Activated T-helper 1 cell treated with anti-CD3 and anti-CD28 coated beads, Interleukin-12 subunit alpha, Interleukin-12 subunit beta, Interleukin-2, Interleukin-4 antibody, amounts not matched to agents 30 ng/mL and 10 ng/mL and 1 ng/mL, durations not matched to agents 14 hours and 24 hours and 36 hours (primary cell): ENCODE data around the gene IL1R2. TPM values are rescaled to one million over a fixed set of nuclear protein-coding genes. Genes with fewer than 3 reads are reported as not detected.

Experiments
- DNase-seq: peaks from one replicate; pipeline ENCODE4 v3.0.0; 2021; ENCODE audit warnings: low spot score
- H3K27ac Mint-ChIP-seq: one replicate; pipeline ENCODE4 v1.8.0; 2021; ENCODE audit warnings: mild to moderate bottlenecking, mixed read lengths
- H3K27me3 Mint-ChIP-seq: one replicate; pipeline ENCODE4 v1.8.0; 2022; ENCODE audit warnings: mild to moderate bottlenecking, moderate library complexity, mixed read lengths; ENCODE audit not compliant: insufficient read depth
- H3K36me3 Mint-ChIP-seq: one replicate; pipeline ENCODE4 v1.8.0; 2021; ENCODE audit warnings: low read depth, mixed read lengths
- H3K4me1 Mint-ChIP-seq: one replicate; pipeline ENCODE4 v1.8.0; 2021; ENCODE audit warnings: low read depth, mixed read lengths
- H3K4me3 Mint-ChIP-seq: one replicate; pipeline ENCODE4 v1.8.0; 2021; ENCODE audit warnings: mild to moderate bottlenecking, moderate library complexity, mixed read lengths
- H3K9me3 Mint-ChIP-seq: one replicate; pipeline ENCODE4 v1.8.0; 2021; ENCODE audit warnings: mixed read lengths
- intact Hi-C: fragments of 100-400 bp; cut with micrococcal nuclease; formaldehyde crosslinking; loops from one replicate; pipeline ENCODE4 v1.15.1; 2024
- total RNA-seq: library from RNA; stranded (reverse); gene quantifications from 2 replicates; pipeline ENCODE4 v1.2.3, GENCODE V29; 2022

Gene IL1R2, protein sequence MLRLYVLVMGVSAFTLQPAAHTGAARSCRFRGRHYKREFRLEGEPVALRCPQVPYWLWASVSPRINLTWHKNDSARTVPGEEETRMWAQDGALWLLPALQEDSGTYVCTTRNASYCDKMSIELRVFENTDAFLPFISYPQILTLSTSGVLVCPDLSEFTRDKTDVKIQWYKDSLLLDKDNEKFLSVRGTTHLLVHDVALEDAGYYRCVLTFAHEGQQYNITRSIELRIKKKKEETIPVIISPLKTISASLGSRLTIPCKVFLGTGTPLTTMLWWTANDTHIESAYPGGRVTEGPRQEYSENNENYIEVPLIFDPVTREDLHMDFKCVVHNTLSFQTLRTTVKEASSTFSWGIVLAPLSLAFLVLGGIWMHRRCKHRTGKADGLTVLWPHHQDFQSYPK
- 1.1 and 1.3 TPM in 2 replicates for total RNA-seq

DNA sequence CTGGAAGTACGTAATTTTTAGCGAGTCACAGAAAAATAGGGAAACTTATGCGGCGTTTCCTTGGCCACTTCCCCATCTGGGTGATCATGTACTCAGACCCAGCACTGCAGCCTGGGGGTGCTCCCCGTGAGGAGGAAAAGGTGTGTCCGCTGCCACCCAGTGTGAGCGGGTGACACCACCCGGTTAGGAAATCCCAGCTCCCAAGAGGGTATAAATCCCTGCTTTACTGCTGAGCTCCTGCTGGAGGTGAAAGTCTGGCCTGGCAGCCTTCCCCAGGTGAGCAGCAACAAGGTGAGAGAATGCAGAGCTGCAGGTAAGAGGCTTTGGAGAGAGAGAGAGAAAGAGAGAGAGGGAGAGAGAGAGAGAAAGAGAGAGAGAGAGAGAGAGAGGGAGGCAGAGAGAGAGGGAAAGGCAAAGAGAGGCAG, at the start of gene IL1R2:
TSS of gene IL1R2 (plus strand) at position 240 of the 425 bp plus-strand sequence. CDS start 16,616 bp downstream, outside the sequence.
- no peaks in the 10 kb centered on the region for H3K36me3 Mint-ChIP-seq
- H3K27me3 Mint-ChIP-seq, result peaks cover 27% of the 10 kb centered on the region
- no peaks in the 10 kb centered on the region for H3K9me3 Mint-ChIP-seq
- intact Hi-C loops, result loop anchor here (10.0 kb wide), 1 partner anchor 647 kb away; no protein-coding TSS in a partner anchor
- no peak for DNase-seq
- H3K4me3 Mint-ChIP-seq, result no peak within 1 kb of the TSS
- no peak within 1 kb of the TSS for H3K27ac Mint-ChIP-seq
- H3K4me1 Mint-ChIP-seq, result peaks cover 7% of the 10 kb centered on the region

DNA sequence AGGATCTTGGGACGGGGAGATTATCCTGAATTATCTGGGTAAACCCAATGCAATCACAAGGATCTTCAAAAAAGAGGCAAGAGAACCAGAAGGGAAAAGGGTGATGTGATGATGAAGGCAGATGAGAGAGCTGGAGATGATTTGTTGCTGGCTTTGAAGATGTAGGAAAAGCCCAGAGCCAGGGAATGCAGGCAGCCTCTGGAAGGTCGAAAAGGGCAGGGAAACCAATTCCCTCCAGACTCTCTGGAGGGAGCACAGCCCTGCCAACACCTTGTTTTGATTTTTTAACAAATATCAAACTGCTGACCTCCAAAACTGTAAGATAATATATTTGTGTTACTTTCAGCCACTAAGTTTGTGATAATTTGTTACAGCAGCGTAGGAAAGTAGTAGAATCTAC, 48.9 kb upstream of the IL1R2 start:
- no peak overlapping the region for H3K4me3 Mint-ChIP-seq

DNA sequence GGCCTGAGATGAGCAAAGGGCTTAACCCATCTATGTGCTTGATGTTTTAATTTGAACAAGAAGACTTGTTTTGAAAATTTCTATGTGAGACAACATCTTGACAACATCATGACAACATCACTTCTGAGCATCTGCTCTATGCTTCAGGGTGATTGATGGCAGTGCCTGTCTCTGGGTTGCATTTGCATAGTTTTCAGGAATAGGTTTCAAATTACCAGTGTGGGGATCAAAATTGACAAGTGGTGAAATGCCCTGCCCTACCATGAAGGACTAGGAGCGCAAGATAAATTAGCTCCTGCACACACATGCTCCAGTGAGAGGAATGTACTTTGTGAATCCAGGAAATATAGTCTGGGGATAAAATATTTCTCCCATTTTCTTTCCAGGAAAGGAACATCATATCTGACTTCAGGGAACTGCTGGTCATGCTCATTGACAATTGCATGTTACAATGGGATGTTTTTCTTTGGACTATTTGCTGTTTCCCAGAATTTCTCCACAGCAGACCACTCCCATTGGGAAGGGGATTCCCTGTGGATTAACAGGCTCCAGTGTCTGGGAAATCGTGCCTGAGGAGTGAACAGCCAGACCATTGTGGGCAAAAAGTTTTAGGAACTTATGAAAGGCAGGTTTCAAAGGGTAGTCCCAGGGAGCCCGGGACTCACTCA, 45.3 kb upstream of the IL1R2 start:
- peaks cover 5% of the 10 kb centered on the region for H3K27me3 Mint-ChIP-seq
- H3K4me3 Mint-ChIP-seq, result no peak overlapping the region
- H3K27ac Mint-ChIP-seq, result no peak overlapping the region
- no peak for DNase-seq
- peaks cover 11% of the 10 kb centered on the region for H3K9me3 Mint-ChIP-seq
- intact Hi-C loops, result loop anchor here (5.0 kb wide), 1 partner anchor 44 kb away; no protein-coding TSS in a partner anchor
- peaks cover 2% of the 10 kb centered on the region for H3K36me3 Mint-ChIP-seq
- peaks cover 5% of the 10 kb centered on the region for H3K4me1 Mint-ChIP-seq

More for the DNA sequence above, 48.9 kb upstream of the IL1R2 start:
- Mint-ChIP-seq H3K9me3 (peaks cover 11% of the 10 kb centered on the region), H3K4me1 (no peaks in the 10 kb centered on the region), H3K27me3 (peaks cover 18% of the 10 kb centered on the region), H3K27ac (no peak overlapping the region), H3K36me3 (peaks cover 1% of the 10 kb centered on the region)
- intact Hi-C loops, result no loop called here
- no peak for DNase-seq

DNA sequence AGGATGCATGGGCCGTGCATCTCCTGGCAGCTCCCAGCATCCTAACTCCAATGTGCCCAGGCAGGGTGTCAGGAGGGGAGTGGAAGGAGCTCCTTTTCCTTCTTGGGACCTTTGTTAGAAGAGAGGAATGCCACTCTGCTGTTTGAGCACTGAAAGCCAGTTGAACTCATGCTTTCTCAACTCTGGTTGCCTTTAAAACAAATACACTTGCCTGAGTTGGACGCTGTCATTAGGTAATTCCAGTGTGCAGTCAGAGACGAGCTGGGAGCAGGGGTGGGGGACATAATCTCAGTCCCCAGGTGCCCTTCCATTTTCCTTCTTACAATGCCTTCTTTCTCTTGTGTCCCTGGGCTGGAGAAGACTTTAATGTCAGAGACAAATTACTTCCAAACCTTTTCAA, 44.4 kb upstream of the IL1R2 start:
- DNase-seq, result no peak
- Mint-ChIP-seq H3K36me3 (peaks cover 2% of the 10 kb centered on the region), H3K4me1 (peaks cover 5% of the 10 kb centered on the region), H3K4me3 (no peak overlapping the region), H3K9me3 (peaks cover 16% of the 10 kb centered on the region), H3K27me3 (peaks cover 3% of the 10 kb centered on the region), H3K27ac (no peak overlapping the region)
- intact Hi-C loops, result loop anchor here (5.0 kb wide), 1 partner anchor 45 kb away; no protein-coding TSS in a partner anchor

DNA sequence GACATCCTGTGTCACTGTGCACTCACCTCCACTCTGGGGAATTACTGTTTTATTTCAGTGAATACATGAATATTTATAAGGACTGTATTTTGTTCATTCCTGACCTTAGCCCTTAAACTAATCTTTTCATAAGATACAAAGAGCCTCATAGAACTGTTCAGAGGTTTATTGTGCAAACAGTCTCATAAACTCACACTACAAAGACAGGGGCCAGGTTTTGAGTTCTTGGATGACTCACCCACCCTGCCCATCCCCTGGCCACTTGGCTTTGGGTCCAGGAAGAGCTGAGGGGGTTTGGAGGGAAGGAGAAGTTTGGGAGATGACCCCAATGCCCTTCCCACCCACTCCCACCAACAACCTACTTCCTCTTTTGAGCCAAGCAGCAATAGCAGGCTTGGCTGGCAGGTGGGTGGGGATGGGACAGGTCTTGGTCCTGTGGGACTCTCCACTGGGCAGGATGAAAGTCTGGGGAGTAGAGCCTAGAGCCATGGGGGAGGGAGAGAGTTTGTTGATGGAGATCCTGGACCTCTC, 43.1 kb upstream of the IL1R2 start:
- intact Hi-C loops, result loop anchor here (5.0 kb wide), 1 partner anchor 46 kb away; no protein-coding TSS in a partner anchor
- no peak overlapping the region for H3K27ac Mint-ChIP-seq
- no peak for DNase-seq
- H3K4me1 Mint-ChIP-seq, result peaks cover 5% of the 10 kb centered on the region
- no peak overlapping the region for H3K4me3 Mint-ChIP-seq
- peaks cover 3% of the 10 kb centered on the region for H3K27me3 Mint-ChIP-seq
- H3K9me3 Mint-ChIP-seq, result peaks cover 16% of the 10 kb centered on the region
- peaks cover 2% of the 10 kb centered on the region for H3K36me3 Mint-ChIP-seq

DNA sequence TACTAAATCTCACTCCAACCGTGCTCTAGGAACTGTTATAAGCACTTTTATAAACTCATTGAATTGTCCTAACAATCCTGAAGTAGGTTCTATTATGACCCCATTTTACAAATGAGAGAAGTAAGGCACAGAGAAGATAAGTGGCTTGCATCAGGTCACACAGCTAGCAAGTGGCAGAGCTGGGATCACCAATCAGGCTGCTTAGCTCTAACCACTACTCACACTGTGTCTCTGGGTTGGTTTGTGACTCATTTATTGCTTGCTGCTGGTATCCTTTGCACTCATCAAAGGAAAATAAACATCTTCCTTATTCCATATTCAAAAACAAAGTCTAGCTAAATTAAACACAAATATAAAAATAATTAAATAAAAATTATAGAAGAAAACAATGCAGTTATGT, 42.5 kb upstream of the IL1R2 start:
- H3K4me1 Mint-ChIP-seq, result peaks cover 5% of the 10 kb centered on the region
- H3K36me3 Mint-ChIP-seq, result peaks cover 2% of the 10 kb centered on the region

DNA sequence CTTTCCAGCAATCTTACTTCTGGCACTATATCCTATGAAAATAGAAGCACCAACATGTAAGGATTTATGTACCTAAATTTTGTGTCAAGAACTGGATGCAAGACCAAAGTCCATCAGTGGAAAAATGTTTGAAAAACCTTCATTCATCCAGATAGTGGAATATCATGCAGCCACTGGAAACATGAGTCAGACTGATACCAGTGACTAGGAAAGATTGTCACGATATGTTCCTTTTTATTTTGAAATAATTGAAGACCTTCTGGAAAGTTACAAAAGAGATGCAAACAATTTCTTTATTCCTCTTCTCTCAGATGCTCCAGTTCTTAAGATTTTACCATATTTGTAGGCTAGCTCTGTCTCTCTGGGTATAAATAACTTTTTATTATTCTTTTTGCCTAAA, 40.5 kb upstream of the IL1R2 start:
- H3K4me3 Mint-ChIP-seq, result no peak overlapping the region
- H3K4me1 Mint-ChIP-seq, result peaks cover 5% of the 10 kb centered on the region
- peaks cover 16% of the 10 kb centered on the region for H3K9me3 Mint-ChIP-seq
- H3K27me3 Mint-ChIP-seq, result peaks cover 3% of the 10 kb centered on the region
- no peak overlapping the region for H3K27ac Mint-ChIP-seq
- DNase-seq, result no peak
- intact Hi-C loops, result no loop called here
- H3K36me3 Mint-ChIP-seq, result peaks cover 2% of the 10 kb centered on the region

More for the DNA sequence above, 42.5 kb upstream of the IL1R2 start:
- no peak for DNase-seq
- H3K27ac Mint-ChIP-seq, result no peak overlapping the region
- peaks cover 16% of the 10 kb centered on the region for H3K9me3 Mint-ChIP-seq
- H3K4me3 Mint-ChIP-seq, result no peak overlapping the region
- peaks cover 3% of the 10 kb centered on the region for H3K27me3 Mint-ChIP-seq
- intact Hi-C loops, result loop anchor here (5.0 kb wide), 1 partner anchor 47 kb away; no protein-coding TSS in a partner anchor

DNA sequence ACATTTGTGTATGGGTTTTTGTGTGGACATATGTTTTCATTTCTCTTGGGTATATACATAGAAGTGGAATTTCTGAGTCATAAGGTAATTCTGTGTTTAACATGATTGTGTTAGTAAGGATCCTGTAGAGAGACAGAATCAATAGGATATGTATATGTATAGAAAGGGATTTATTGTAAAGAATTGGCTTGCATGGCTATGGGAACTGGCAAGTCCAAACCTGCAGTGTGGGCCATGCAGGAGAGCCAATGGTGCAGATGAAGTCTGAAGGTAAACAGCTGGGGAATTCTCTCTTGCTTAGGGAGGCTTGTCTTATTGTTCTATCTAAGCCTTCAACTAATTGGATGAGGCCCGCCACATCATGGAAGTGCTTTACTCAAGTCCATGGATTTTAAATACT, 39.2 kb upstream of the IL1R2 start:
- peaks cover 22% of the 10 kb centered on the region for H3K9me3 Mint-ChIP-seq
- H3K27ac Mint-ChIP-seq, result no peak overlapping the region
- intact Hi-C loops, result no loop called here
- DNase-seq, result no peak
- peaks cover 5% of the 10 kb centered on the region for H3K4me1 Mint-ChIP-seq
- H3K36me3 Mint-ChIP-seq, result peaks cover 2% of the 10 kb centered on the region
- H3K4me3 Mint-ChIP-seq, result no peak overlapping the region
- peaks cover 3% of the 10 kb centered on the region for H3K27me3 Mint-ChIP-seq

DNA sequence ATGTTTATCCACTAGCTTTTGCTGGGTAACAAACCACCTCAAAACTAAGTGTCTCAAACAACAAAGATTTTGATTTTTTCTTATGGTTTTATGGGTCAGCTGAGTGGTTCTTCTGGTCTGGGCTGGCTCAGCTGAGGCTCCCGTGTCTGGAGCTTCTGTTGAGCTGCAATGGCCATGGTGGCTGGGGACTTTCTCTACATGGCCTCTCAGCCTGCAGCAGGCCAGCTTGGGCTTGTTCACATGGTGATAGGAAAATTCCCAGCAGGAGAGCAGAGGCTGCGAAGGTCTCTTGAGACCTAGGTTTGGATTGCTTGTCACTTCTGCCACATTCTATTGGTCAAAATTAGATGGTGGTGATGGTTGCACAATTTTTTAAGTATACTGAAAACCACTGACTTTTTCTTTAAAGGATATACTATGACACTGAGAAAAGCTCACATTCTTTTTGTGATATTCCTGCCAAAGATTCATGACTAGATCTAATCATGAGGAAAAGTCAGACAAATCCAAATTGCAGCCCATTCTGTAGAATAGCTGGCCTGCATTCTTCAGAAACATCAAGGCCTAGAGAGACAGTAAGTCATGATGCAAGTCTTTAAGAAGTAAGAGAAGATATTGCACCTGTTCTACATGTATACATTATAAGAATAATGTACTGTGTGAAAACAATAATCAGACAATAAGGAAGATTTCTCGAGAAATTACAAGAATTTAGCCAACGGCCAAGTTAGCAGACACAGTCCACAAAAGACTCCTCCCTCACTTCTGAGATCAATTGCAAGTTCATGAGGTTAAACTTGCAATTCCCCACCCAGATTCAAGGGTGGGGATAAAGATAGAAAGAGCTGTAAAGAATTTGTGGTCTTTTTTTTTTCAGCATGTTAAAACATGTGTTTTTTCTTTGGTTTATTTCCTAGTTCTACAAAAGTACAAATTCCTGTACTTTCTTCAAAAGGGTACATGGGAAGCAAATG, 35.0 kb upstream of the IL1R2 start:
- no peak overlapping the region for H3K27ac Mint-ChIP-seq
- no peaks in the 10 kb centered on the region for H3K4me1 Mint-ChIP-seq
- H3K27me3 Mint-ChIP-seq, result no peaks in the 10 kb centered on the region
- intact Hi-C loops, result no loop called here
- no peak overlapping the region for H3K4me3 Mint-ChIP-seq
- H3K36me3 Mint-ChIP-seq, result no peaks in the 10 kb centered on the region
- H3K9me3 Mint-ChIP-seq, result peaks cover 20% of the 10 kb centered on the region
- DNase-seq, result no peak

DNA sequence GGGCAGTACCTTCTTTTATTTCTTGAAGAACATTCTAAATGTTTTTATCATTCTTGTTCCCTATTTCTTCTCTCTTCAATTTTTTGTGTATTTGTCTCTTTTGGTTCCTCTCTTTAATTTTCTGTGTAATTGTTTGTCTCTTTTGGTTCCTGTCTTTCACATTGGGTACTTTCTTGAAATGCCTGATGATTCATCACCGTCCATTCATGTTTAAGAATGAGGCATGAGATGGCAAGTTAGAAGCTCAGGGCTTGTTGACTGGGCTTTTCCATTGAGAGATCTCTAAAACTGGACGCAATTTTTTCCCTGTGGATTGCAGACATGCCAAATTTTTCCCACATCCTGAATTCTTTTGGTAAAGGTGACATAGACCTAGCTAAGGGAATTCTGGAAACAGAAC, 33.7 kb upstream of the IL1R2 start:
- Mint-ChIP-seq H3K27me3 (no peaks in the 10 kb centered on the region), H3K4me1 (no peaks in the 10 kb centered on the region), H3K9me3 (peaks cover 17% of the 10 kb centered on the region), H3K27ac (no peak overlapping the region), H3K36me3 (no peaks in the 10 kb centered on the region), H3K4me3 (no peak overlapping the region)
- intact Hi-C loops, result no loop called here
- DNase-seq, result no peak

DNA sequence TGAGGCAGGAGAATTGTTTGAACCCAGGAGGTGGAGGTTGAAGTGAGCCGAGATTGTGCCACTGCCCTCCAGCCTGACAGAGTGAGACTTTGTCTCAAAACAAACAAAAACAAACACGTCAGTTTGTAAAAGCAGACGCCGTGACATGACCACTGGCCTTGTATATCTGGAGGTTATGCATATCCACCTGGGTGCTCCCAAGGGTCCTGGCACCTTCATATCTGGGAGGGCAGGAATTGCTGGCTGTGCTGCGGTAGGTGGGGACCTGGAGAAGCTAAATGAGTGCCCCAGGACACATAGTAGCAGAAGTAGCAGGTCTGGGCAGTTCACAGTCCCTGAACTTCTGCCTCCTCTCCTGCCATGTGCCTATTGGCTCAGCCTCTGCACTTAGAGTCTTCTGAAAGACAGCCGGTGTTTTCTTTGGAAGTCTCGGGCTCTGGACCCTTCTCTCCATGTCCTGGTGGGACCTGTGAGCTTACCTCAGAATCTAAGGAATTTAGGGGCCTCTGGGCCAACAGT, 30.9 kb upstream of the IL1R2 start:
- Mint-ChIP-seq H3K9me3 (peaks cover 17% of the 10 kb centered on the region), H3K27ac (no peak overlapping the region), H3K4me1 (no peaks in the 10 kb centered on the region), H3K27me3 (no peaks in the 10 kb centered on the region), H3K36me3 (no peaks in the 10 kb centered on the region), H3K4me3 (no peak overlapping the region)
- DNase-seq, result no peak
- intact Hi-C loops, result no loop called here
